DOHH2 (cell line): ENCODE results near the gene DESI1.

Source experiments
- EZH2phosphoT487 ChIP-seq: fragments of 200-600 bp; sonication (generic); IDR thresholded peaks from 2 replicates; pipeline ENCODE4 v1.6.1; 2017; ENCODE audit warnings: borderline replicate concordance, mild to moderate bottlenecking, antibody characterized with exemption, low read length, moderate library complexity, mixed read lengths
- TF ChIP-seq, protein P1 (sequence below): fragments of 200-600 bp; sonication (generic); IDR thresholded peaks from one replicate; pipeline ENCODE4 v1.5.1; 2014; ENCODE audit warnings: antibody characterized with exemption, mild to moderate bottlenecking, low read depth, low read length; ENCODE audit not compliant: poor library complexity, severe bottlenecking

DNA sequence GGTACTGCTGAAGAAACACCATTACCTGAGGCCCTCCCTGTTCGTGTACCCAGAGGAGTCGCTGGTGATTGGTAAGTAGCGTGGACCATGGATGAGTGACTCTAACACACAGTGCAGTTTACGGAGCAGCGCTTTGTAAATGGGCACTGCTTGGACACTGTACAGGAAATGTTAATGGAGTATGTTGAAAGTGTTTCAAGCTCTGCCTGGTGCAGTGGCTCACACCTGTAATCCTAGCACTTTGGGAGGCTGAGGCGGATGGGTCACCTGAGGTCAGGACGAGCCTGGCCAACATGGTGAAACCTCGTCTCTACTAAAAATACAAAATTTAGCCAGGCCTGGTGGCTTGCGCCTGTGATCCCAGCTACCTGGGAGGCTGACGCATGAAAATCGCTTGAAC lies 30.0 kb upstream of the DESI1 start:
- TF ChIP-seq, protein P1, sequence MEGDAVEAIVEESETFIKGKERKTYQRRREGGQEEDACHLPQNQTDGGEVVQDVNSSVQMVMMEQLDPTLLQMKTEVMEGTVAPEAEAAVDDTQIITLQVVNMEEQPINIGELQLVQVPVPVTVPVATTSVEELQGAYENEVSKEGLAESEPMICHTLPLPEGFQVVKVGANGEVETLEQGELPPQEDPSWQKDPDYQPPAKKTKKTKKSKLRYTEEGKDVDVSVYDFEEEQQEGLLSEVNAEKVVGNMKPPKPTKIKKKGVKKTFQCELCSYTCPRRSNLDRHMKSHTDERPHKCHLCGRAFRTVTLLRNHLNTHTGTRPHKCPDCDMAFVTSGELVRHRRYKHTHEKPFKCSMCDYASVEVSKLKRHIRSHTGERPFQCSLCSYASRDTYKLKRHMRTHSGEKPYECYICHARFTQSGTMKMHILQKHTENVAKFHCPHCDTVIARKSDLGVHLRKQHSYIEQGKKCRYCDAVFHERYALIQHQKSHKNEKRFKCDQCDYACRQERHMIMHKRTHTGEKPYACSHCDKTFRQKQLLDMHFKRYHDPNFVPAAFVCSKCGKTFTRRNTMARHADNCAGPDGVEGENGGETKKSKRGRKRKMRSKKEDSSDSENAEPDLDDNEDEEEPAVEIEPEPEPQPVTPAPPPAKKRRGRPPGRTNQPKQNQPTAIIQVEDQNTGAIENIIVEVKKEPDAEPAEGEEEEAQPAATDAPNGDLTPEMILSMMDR = no peak
- no peak for TF ChIP-seq EZH2phosphoT487
